ENCODE measurements around the gene BBC3.

Gene BBC3

DNA sequence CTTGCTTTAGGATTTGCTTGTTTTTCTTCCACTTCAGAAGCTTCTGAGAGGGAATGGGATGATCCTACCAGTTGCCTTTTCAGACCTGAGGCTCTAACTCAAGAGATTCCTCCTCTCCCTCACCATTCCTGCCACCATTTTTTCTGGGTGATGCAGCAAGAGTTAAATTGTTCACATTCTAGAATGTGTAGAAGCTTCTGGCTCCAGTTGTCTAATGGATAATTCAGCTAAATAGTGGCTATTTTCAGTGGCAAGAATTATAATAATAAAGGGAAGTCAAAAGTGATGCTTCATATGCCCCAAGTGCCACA is 20.9 kb downstream of the BBC3 start:
- no peak for TF ChIP-seq POLR2A (IDR thresholded peaks at IDR 0.05; ENCODE audit: low read depth, low read length)
- FAIRE-seq, result no peak

DNA sequence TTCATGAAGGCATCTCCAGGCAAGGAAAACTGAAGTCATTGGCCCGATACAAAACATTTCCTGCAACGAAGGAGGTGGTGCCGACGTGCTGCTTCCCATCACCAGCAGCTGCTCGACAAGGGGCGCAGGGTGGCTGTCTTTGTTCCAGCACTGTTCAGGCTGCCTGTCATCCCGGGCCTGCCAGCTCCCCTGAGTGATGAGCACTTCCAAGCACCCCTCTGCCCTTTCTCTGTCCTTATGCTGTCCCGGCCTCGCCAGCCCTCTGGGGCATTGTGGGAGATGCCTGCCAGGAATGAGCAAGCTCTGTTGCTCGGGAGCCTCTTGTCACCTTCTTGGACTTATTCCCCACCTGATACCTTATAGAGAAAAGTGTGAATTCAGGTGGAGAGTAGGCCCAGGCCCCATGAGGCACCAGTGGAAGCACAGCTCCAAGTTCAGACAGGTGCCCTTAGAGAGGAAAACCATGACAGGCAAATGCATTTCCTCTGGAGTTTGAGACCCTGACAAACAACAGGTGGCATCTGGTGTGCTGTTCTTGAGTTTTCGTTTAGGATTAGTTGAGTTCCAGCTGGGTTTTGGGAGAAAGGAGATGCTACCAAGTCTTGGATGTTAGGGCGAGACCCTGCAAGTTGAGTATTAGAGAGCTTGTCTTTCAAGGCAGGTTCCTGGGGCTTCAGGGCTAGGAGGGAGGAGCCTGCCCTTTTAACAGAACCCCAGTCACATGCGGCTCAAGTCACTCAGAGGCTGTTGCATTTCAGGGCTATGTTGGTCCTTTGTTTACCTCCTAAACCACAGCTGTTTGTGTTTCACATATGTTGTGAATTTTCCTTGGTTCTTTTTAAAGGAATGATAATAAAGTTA is 21.4 kb downstream of the BBC3 start:
- DNase-seq (ENCODE audit: insufficient read length, low spot score) (no peak), FAIRE-seq (no peak)
- no peak for TF ChIP-seq POLR2A (IDR thresholded peaks at IDR 0.05; ENCODE audit: low read depth, low read length)

More for the DNA sequence above, 20.9 kb downstream of the BBC3 start:
- no peak for DNase-seq (ENCODE audit: insufficient read length, low spot score)

DNA sequence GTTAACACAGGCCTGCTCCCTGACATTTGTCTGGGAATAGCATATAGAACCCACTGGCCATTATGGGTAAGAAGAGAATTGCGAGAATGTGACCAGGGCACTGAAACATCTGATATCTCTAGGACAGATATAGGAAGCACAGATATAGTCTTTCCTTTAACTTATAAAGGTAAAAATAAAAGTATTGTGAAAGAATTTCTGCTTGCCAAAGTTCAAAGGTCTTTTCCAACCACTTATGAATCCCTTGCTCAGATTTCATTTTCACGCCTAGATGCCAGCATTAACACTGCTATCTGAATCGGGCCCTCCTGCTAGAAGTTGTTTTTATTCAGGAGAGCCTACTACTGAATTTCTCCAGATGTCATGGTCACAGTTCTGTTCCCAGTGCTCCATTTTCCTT is 27.7 kb downstream of the BBC3 start:
- DNase-seq (ENCODE audit: insufficient read length, low spot score), result no peak
- no peak for FAIRE-seq
- TF ChIP-seq POLR2A (IDR thresholded peaks at IDR 0.05; ENCODE audit: low read depth, low read length), result no peak

DNA sequence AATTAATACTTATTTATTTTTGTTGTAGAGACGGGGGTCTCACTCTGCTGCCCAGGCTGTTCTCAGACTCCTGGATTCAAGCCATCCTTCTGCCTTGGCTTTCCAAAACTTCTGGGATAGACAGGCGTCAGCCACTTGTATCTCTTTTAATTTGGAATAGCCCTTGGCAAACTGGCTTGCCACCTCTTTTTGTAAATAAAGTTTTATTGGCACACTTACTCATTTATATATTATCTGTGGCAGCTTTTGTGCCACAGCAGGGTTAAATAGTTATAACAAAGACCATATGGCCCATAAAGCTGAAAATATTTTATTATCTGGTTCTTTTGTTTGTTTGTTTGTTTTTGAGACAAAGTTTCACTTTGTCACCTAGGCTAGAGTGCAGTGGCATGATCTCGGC is 30.5 kb downstream of the BBC3 start:
- no peak for DNase-seq (ENCODE audit: insufficient read length, low spot score)
- no peak for TF ChIP-seq POLR2A (IDR thresholded peaks at IDR 0.05; ENCODE audit: low read depth, low read length)
- no peak for FAIRE-seq

- FAIRE-seq (no peak), DNase-seq (ENCODE audit: insufficient read length, low spot score) (no peak)
- TF ChIP-seq POLR2A (IDR thresholded peaks at IDR 0.05; ENCODE audit: low read depth, low read length), result no peak
These were observed 33.9 kb downstream of the BBC3 start for GRCh38 chr19:47197141-47197540.

GRCh38 chr19:47195434-47195833 is 35.6 kb downstream of the BBC3 start:
- no peak for TF ChIP-seq POLR2A (IDR thresholded peaks at IDR 0.05; ENCODE audit: low read depth, low read length)
- DNase-seq (ENCODE audit: insufficient read length, low spot score) (no peak), FAIRE-seq (no peak)

GRCh38 chr19:47190167-47190727 is 40.8 kb downstream of the BBC3 start:
- TF ChIP-seq POLR2A (IDR thresholded peaks at IDR 0.05; ENCODE audit: low read depth, low read length), result no peak
- FAIRE-seq (peak; percentile 50), DNase-seq (ENCODE audit: insufficient read length, low spot score) (peak; percentile 37)

GRCh38 chr19:47188507-47189033 is 42.4 kb downstream of the BBC3 start:
- FAIRE-seq, result no peak
- no peak for DNase-seq (ENCODE audit: insufficient read length, low spot score)
- TF ChIP-seq POLR2A (IDR thresholded peaks at IDR 0.05; ENCODE audit: low read depth, low read length), result no peak

- FAIRE-seq, result no peak
- DNase-seq (ENCODE audit: insufficient read length, low spot score), result no peak
- TF ChIP-seq POLR2A (IDR thresholded peaks at IDR 0.05; ENCODE audit: low read depth, low read length), result no peak
These were observed 43.2 kb downstream of the BBC3 start for GRCh38 chr19:47187797-47188196.

GRCh38 chr19:47187335-47187655 is 43.7 kb downstream of the BBC3 start:
- FAIRE-seq (no peak), DNase-seq (ENCODE audit: insufficient read length, low spot score) (no peak)
- TF ChIP-seq POLR2A (IDR thresholded peaks at IDR 0.05; ENCODE audit: low read depth, low read length), result no peak

DNA sequence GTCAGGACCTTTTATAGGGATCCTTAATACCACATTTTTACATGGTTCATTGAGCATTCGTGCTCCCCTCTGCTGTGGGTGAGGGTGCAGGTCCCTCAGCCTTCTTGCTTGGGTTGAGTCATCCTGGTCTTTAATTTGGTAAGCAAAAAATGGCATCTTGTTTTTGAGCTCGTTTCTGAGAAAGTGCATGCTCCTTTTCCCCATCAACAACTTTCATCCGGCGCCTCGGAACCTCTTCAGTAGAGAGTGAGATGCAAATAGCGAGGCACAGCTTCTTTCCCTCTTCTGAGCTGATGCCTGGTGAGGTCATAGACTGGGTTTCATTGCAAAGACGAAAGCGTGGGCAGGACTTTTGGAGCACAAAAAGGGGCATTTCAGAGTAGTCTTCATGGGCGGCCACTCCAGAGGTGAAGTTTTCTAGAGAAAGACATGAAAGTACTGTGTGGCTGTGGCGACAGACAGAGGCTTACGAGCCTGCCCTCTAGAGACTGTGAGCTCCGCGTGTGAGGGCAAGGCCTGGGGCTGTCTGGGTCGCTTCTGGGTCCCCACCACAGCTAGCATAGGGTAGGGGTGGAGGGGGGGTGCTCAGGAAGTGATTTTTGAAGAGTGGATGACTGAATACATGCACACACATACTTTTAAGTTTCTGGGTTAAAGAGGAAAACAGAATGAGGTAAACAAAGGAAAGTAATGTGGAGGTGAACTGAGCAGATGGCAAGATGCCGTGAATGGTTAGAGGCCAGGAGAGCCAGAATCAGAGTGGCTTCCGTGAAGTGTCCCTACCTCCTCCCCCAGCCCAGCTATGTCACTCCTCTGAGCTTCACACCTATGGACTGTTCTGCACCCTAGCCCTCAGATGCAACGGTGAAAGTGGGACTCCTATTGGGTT is 44.3 kb downstream of the BBC3 start:
- DNase-seq (ENCODE audit: insufficient read length, low spot score) (no peak), FAIRE-seq (no peak)
- TF ChIP-seq POLR2A (IDR thresholded peaks at IDR 0.05; ENCODE audit: low read depth, low read length), result no peak

DNA sequence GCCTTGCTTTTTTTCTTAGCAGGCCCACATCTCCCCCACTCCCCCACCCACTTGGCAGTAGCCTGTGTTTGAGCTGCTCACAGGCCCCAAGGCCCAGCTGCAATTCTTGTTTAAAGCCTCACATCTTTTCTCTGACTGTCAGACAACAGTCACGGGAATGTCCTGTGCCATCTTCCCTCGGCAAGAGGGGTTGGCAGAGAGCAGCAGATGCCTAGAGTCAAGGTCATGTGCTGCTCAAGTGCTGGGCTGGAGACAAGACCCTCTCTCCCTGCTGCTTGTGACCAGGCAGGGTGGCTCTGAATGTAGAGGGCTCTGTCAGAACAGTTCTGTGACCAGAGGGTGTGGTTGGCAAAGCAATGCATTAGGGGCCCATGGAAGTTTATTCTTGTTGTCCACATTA is 47.4 kb downstream of the BBC3 start:
- DNase-seq (ENCODE audit: insufficient read length, low spot score), result no peak
- FAIRE-seq, result no peak
- TF ChIP-seq POLR2A (IDR thresholded peaks at IDR 0.05; ENCODE audit: low read depth, low read length), result no peak

GRCh38 chr19:47179653-47180310 is 51.2 kb downstream of the BBC3 start:
- DNase-seq (ENCODE audit: insufficient read length, low spot score) (no peak), FAIRE-seq (no peak)
- no peak for TF ChIP-seq POLR2A (IDR thresholded peaks at IDR 0.05; ENCODE audit: low read depth, low read length)

- FAIRE-seq, result peak; percentile 36
- DNase-seq (ENCODE audit: insufficient read length, low spot score), result no peak
- TF ChIP-seq POLR2A (IDR thresholded peaks at IDR 0.05; ENCODE audit: low read depth, low read length), result no peak
These were observed 54.3 kb downstream of the BBC3 start for GRCh38 chr19:47176627-47177090.
